ENCODE measurements around the gene PARD3.

GRCh38 chr10:34380856-34381255, 434.2 kb downstream of the PARD3 start:
- TF ChIP-seq CTCF (IDR thresholded peaks at IDR 0.05) (no peak), POLR2A (IDR thresholded peaks at IDR 0.05) (no peak)
